Nucleus accumbens (tissue), 56 donors: ENCODE results near the gene PNPO.

ENCODE experiments used
- DNase-seq, 56 donors: peaks; one replicate each; lab custom pipeline; 2025; lab: John Stamatoyannopoulos, UW

PNPO gene

GRCh38 chr17:47946929-47947397 lies 5.6 kb downstream of the PNPO start:
- DNase-seq, result peak in 36 of 56 donors; percentile 3 to 77 (median 25)

- no peak for DNase-seq
These were observed 7.4 kb downstream of the PNPO start for GRCh38 chr17:47948706-47949196.

DNA sequence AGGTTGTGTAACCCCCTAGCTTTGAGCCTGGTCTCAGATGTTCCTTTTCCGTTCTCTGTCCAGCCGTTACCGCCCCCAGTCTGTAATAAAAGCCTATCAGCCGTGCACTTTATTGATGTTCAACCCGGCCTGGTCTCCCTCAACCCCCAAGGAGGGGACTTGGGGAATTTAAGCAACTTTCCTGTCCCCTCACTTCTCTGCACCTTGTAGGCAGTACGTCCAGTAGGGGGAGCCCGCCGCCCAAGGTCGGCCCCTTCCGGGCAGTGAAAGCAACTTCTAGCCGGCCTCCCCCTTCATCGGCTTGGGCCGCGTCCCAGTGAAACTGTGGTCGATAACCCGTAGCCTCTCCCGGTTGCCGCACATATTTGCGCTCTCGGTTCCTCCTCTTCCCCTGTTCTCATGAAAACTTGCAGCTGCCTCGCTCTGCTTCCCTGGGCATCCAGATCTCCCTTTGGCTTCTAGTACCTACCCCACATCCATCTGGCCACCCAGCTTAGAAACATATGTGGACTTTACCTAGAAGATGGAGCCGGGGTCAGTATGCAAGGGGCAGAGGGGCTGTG lies 7.9 kb downstream of the PNPO start:
- DNase-seq, result peak in 54 of 56 donors; percentile 17 to 89 (median 66)

DNA sequence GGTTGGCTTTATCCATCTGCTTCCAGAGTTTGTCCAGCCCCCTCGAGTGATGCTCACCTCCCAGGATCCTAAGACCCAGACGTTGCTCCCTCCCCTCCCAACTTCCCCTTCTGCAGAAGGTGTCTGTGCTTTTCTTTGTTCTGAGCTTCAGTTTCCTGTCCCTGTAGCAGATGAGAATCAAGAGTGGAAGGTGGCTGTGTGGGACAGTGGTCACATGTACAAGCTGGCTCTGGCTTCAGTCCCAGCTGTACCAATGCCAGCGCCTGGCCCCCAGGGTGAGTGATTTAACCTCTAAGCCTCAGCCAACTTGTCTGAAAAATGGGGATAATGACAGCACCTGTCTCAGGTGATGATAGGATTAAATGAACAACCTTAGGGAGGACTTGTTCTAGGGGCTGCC lies 8.6 kb downstream of the PNPO start:
- peak in 1 of 56 donors; percentile 8 for DNase-seq

GRCh38 chr17:47950448-47950847 lies 9.1 kb downstream of the PNPO start:
- DNase-seq, result no peak

GRCh38 chr17:47952171-47953021 lies 11.0 kb downstream of the PNPO start:
- DNase-seq, result no peak

- no peak for DNase-seq
These were observed 12.5 kb downstream of the PNPO start for GRCh38 chr17:47953909-47954308.

- DNase-seq, result no peak
These were observed 14.4 kb downstream of the PNPO start for GRCh38 chr17:47955497-47956461.

DNA sequence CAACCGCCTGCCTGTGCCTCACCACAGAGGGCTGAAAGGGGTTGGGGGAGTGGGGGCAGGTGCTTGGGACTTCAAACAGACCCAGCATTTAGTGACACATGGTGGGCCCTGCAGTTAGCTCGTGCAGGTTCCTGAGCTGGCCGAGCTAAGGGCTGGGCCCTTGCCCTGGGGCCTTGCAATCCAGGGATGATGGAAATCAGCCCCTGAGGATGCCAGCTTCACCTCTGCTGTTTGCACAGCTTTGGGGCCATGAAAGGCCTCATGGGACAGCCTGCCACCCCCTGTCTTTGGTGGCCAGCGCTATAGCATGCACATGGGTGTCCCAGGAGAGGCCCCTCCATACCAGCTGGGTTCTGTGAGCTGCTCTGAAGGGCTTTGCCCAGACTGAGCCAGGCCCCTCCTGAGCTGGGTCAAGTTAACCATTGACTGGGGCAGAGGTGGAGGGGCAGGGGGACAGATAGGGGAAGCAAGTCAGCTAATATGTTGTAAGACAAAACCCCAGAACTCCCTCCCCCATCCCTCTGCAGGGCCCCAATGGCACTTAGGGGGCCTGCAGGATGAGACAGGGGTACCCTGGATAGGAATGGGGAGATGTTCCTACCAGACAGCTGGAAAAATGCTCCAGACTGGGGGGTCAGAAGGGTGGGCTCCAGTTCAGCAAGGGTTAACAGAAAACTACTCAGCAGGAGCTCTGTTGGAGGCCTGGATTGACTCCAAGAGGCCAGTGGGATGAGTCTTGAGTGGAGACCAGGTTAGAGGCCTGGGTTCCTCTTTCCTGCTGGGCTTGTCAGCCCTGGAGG lies 15.6 kb downstream of the PNPO start:
- no peak for DNase-seq

- no peak for DNase-seq
These were observed 16.5 kb downstream of the PNPO start, which contains the start of gene PRR15L for GRCh38 chr17:47957591-47958490. PRR15L (minus strand) TSS chr17:47957883; CDS start chr17:47953234, 4,649 bp downstream.

DNA sequence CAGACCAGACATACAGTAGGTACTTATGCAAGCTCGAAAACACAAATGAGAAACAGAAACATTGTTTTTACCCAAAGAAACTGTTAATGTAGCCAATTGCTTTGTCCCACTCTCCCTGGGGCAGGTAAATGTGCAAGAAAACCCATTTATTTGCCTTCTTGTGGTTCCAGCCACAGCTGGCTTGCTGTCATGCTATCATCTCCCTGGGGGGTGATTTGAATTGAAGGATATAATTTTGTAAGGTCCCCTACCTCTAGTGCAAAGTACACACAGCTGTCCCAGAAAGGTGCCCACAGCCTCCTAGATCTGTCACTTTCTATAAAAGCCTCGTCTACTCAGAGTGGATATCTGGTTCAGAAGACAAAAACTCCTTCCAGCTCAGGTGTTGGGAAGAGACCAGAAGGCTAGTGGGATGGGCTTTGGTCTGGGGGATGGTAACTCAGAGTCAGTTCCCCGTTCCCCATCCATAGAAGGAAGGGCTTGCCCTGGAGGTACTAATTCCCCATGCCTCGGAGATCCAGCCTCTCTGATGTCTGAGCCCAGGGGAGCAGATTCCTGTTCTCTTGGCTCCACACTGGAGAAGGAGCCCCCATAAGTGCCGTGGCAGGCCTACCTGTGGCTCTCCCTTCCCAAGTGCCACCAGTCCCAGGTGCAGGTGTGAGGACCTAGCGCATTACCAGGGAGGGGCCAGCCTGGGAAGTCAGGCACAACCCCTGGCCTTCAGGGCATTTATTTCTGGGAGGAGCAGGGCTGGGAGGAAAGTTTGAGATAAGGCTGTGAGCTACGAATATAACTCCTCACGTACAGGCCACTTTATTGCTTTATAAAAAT lies 18.7 kb downstream of the PNPO start:
- no peak for DNase-seq

DNA sequence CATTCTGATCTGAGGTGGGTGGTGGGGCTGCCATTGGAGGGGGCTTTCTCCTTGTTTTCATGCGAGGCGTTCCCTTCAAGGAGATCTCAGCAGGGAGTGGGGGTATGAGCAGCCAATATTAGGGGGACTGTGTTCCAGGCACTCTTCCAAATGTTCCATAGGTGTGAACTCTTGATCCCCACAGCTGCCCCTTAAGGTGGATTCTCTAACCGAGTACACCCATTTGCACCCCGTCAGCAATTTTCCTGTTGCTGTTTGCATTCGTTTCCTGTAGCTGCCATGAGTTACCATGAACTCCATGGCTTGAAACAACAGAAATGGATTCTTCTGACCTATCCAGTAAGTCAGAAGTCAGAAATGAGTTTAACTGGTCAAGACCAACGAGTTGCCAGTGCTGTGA lies 20.0 kb downstream of the PNPO start:
- no peak for DNase-seq

GRCh38 chr17:47962901-47963300 lies 21.5 kb downstream of the PNPO start:
- no peak for DNase-seq

DNA sequence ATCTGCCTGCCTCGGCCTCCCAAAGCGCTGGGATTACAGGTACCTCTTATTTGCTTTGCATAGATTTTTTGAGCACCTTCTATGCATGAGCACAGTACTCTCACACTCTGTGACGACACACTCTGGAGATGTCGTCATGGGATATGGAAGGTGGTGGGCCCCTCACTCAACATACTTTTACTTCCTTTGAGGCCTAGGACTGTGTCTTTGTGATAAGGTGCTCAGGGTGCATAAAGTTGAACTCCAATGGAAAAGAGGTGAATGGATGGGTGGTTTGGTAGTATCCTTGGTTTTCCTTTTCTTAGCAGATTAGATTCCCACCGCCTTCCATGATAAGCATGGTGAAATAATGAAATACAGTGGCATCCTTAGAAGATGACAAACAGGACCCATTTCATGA lies 23.5 kb downstream of the PNPO start:
- DNase-seq, result no peak

- no peak for DNase-seq
These were observed 24.7 kb downstream of the PNPO start for GRCh38 chr17:47966079-47966519.

DNA sequence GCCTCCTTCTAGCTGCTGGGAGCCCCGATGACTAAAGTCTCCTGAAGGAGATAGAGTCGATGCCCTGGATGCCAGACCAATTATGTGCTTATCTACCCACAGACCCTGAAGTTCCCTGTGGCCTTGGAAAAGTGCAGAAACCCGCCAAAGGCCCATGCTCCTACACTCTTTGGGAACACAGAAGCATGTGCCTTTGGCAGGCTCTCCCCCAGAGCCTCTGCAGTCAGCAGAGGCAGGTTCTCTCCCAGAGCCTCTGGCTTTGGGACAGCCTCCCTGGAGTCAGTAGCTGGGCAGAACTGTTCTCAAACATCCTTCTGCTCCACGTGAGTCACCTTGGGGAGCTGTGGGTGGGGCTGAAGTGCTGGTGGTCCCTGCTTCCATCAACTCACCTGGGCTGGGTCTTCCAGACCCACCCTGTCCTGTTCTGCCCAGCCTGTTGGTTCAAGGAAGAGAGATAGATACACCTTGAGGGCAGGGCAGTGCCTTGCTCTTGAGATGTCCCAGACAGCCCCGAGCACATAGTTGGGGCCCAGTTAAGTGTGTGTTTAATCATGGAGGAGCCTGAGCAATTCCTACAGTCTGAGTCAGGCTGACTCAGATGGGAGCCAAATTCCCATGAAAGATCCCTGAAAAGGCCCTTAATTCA lies 26.4 kb downstream of the PNPO start:
- no peak for DNase-seq

DNA sequence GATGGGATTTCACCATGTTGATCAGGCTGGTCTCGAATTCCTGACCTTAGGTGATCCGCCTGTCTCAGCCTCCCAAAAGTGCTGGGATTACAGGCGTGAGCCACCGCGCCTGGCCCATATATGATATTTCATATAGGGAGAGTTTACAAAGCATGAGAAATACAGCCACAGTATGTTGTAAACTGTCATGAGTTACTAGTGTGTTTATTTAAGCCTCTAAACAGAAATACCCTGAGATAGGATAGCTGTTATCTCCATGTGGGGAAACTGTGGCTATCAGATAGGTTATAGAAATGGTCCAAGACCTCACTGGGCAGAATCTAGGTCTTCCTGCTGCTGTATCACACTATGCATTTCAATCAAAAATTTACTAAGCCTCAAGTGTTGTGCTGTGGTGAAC lies 27.5 kb downstream of the PNPO start:
- no peak for DNase-seq
